ENCODE results near the gene IL1F10.

- TF ChIP-seq CTCF (IDR thresholded peaks at IDR 0.05; ENCODE audit: low read depth, low read length): no peak
- TF ChIP-seq EZH2phosphoT487 (IDR thresholded peaks at IDR 0.05; ENCODE audit: low read depth): no peak
These were observed 14.1 kb upstream of the IL1F10 start for GRCh38 chr2:113053666-113054065.

Measured in OCI-LY3 (cell line).